Smooth muscle cell (in vitro differentiated cells): ENCODE data around the gene TBL1Y. TPM values are rescaled to one million over a fixed set of nuclear protein-coding genes. Genes with fewer than 3 reads are reported as not detected.

Source experiments
- DNase-seq: peaks from one replicate; lab custom pipeline; 2025; ENCODE audit not compliant: unreplicated experiment; lab: John Stamatoyannopoulos, UW
- H2AFZ ChIP-seq: fragments of 200-600 bp; sonication (generic); 2 replicates; pipeline ENCODE4 v1.6.0; 2016; ENCODE audit warnings: antibody characterized with exemption, low read depth, mild to moderate bottlenecking
- H3F3A ChIP-seq: fragments of 200-600 bp; sonication (generic); 2 replicates; pipeline ENCODE4 v1.6.0; 2017; ENCODE audit warnings: antibody characterized with exemption, low read depth
- H3K27ac ChIP-seq: fragments of 200-600 bp; sonication (generic); 2 replicates; pipeline ENCODE4 v1.5.1; 2016; ENCODE audit warnings: low read depth, mild to moderate bottlenecking
- H3K27me3 ChIP-seq: fragments of 200-600 bp; sonication (generic); 2 replicates; pipeline ENCODE4 v1.6.1; 2016; ENCODE audit warnings: low read depth, mild to moderate bottlenecking
- H3K36me3 ChIP-seq: fragments of 200-600 bp; sonication (generic); 2 replicates; pipeline ENCODE4 v1.5.1; 2016; ENCODE audit warnings: low read depth
- H3K4me1 ChIP-seq: fragments of 200-600 bp; sonication (generic); 2 replicates; pipeline ENCODE4 v1.5.1; 2016; ENCODE audit warnings: low read depth
- H3K4me2 ChIP-seq: fragments of 200-600 bp; sonication (generic); 2 replicates; pipeline ENCODE4 v1.6.0; 2016; ENCODE audit warnings: mild to moderate bottlenecking
- H3K4me3 ChIP-seq: fragments of 200-600 bp; sonication (generic); 2 replicates; pipeline ENCODE4 v1.5.1; 2016; ENCODE audit warnings: mild to moderate bottlenecking
- H3K79me2 ChIP-seq: fragments of 200-600 bp; sonication (generic); 2 replicates; pipeline ENCODE4 v1.6.0; 2016; ENCODE audit warnings: low read depth, mild to moderate bottlenecking
- H3K9ac ChIP-seq: fragments of 200-600 bp; sonication (generic); 2 replicates; pipeline ENCODE4 v1.6.0; 2016; ENCODE audit warnings: low read depth
- H3K9me3 ChIP-seq: fragments of 200-600 bp; sonication (generic); replicated peaks from 2 replicates; pipeline ENCODE4 v1.5.1; 2016; ENCODE audit warnings: low read depth
- H4K20me1 ChIP-seq: fragments of 200-600 bp; sonication (generic); 2 replicates; pipeline ENCODE4 v1.6.0; 2016; ENCODE audit warnings: low read depth
- CTCF ChIP-seq: fragments of 200-600 bp; sonication (generic); IDR thresholded peaks from 2 replicates; pipeline ENCODE4 v1.5.1; 2017; ENCODE audit warnings: borderline replicate concordance, mild to moderate bottlenecking, antibody characterized with exemption; ENCODE audit not compliant: insufficient read depth, poor library complexity, severe bottlenecking
- WGBS: methylation state at CpG from one replicate; pipeline ENCODE4 v1.1.7; 2016; ENCODE audit warnings: low lambda C conversion rate; 5-methylcytosine and 5-hydroxymethylcytosine counted together
- polyA plus RNA-seq: library from polyadenylated mRNA; unstranded; fragments of >200 nt; fragmentation: Nextera tagmentation; extraction: Ambion mirVana; gene quantifications from 2 replicates; pipeline ENCODE4 v1.2.1, GENCODE V29; 2016
- total RNA-seq: library from RNA; depleted of rRNA; stranded (reverse); fragments of >200 nt; gene quantifications from 2 replicates; pipeline ENCODE4 v1.2.3, GENCODE V29; 2014

Gene TBL1Y
- total and polyA plus RNA-seq, 2 experiments from 2014 or later = not detected

- H3K27ac ChIP-seq = no peak overlapping the region
- no peak overlapping the region for H2AFZ ChIP-seq
- H3K27me3 ChIP-seq = no peaks in the 10 kb centered on the region
- H3K4me2 ChIP-seq = no peak overlapping the region
- H4K20me1 ChIP-seq = no peaks in the 10 kb centered on the region
- no peak overlapping the region for H3K9ac ChIP-seq
- H3K4me1 ChIP-seq = no peaks in the 10 kb centered on the region
- WGBS = no CpG with 5 or more reads among the region's 3 CpGs
- DNase-seq = no peak
- no peak overlapping the region for H3K4me3 ChIP-seq
- TF ChIP-seq CTCF = no peak
- H3F3A ChIP-seq = no peaks in the 10 kb centered on the region
- no peaks in the 10 kb centered on the region for H3K9me3 ChIP-seq
- H3K79me2 ChIP-seq = no peaks in the 10 kb centered on the region
- no peaks in the 10 kb centered on the region for H3K36me3 ChIP-seq
Measured at GRCh38 chrY:6992041-6992440, 81.5 kb downstream of the TBL1Y start.

DNA sequence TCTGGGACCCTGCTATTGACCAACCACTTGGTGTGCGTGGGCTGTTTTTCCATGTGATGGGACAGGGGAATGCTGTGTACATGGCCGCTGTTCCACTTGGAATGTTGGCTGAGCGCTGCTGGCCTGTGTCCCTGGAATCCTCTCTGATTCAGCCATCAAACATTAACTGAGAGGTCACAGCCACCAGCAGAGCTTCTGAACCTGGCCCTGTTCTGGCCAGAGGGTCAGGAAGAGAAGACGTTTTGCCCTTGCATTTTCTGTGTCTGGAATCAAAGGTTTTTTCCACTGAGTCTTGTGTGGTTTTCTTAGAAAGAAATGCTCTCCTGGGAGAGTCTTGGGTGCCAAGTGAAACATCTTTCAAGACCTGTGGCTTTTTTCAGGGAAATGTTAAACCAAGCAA, 85.5 kb downstream of the TBL1Y start:
- Histone ChIP-seq H3K9me3 (no peaks in the 10 kb centered on the region), H3K36me3 (no peaks in the 10 kb centered on the region), H3K27ac (no peak overlapping the region), H3K4me1 (no peaks in the 10 kb centered on the region), H3K9ac (no peak overlapping the region), H2AFZ (no peak overlapping the region), H3K4me2 (no peak overlapping the region), H3F3A (no peaks in the 10 kb centered on the region), H3K27me3 (no peaks in the 10 kb centered on the region), H4K20me1 (no peaks in the 10 kb centered on the region), H3K79me2 (no peaks in the 10 kb centered on the region), H3K4me3 (no peak overlapping the region)
- DNase-seq = no peak
- TF ChIP-seq CTCF = no peak
- WGBS = no CpG with 5 or more reads among the region's 4 CpGs

GRCh38 chrY:6997503-6998066, 87.1 kb downstream of the TBL1Y start:
- no peak for DNase-seq
- H3K4me2 ChIP-seq = no peak overlapping the region
- H3K79me2 ChIP-seq = no peaks in the 10 kb centered on the region
- H3K27me3 ChIP-seq = no peaks in the 10 kb centered on the region
- no peaks in the 10 kb centered on the region for H3K4me1 ChIP-seq
- no peak overlapping the region for H3K9ac ChIP-seq
- no peak for TF ChIP-seq CTCF
- no peaks in the 10 kb centered on the region for H4K20me1 ChIP-seq
- H3K27ac ChIP-seq = no peak overlapping the region
- H3K9me3 ChIP-seq = no peaks in the 10 kb centered on the region
- H3F3A ChIP-seq = no peaks in the 10 kb centered on the region
- H2AFZ ChIP-seq = no peak overlapping the region
- H3K36me3 ChIP-seq = no peaks in the 10 kb centered on the region
- no peak overlapping the region for H3K4me3 ChIP-seq
- WGBS = no CpG with 5 or more reads among the region's 1 CpG

- Histone ChIP-seq H2AFZ (no peak overlapping the region), H3F3A (no peaks in the 10 kb centered on the region), H3K27ac (no peak overlapping the region), H3K27me3 (no peaks in the 10 kb centered on the region), H3K9ac (no peak overlapping the region), H3K9me3 (no peaks in the 10 kb centered on the region), H3K4me2 (no peak overlapping the region), H4K20me1 (no peaks in the 10 kb centered on the region), H3K4me3 (no peak overlapping the region), H3K79me2 (no peaks in the 10 kb centered on the region), H3K4me1 (no peaks in the 10 kb centered on the region), H3K36me3 (no peaks in the 10 kb centered on the region)
- WGBS = no CpG with 5 or more reads among the region's 2 CpGs
- DNase-seq = no peak
- no peak for TF ChIP-seq CTCF
Measured at GRCh38 chrY:6999905-7000304, 89.4 kb downstream of the TBL1Y start.
